ENCODE data around the gene TKFC.

TKFC gene, protein sequence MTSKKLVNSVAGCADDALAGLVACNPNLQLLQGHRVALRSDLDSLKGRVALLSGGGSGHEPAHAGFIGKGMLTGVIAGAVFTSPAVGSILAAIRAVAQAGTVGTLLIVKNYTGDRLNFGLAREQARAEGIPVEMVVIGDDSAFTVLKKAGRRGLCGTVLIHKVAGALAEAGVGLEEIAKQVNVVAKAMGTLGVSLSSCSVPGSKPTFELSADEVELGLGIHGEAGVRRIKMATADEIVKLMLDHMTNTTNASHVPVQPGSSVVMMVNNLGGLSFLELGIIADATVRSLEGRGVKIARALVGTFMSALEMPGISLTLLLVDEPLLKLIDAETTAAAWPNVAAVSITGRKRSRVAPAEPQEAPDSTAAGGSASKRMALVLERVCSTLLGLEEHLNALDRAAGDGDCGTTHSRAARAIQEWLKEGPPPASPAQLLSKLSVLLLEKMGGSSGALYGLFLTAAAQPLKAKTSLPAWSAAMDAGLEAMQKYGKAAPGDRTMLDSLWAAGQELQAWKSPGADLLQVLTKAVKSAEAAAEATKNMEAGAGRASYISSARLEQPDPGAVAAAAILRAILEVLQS

DNA sequence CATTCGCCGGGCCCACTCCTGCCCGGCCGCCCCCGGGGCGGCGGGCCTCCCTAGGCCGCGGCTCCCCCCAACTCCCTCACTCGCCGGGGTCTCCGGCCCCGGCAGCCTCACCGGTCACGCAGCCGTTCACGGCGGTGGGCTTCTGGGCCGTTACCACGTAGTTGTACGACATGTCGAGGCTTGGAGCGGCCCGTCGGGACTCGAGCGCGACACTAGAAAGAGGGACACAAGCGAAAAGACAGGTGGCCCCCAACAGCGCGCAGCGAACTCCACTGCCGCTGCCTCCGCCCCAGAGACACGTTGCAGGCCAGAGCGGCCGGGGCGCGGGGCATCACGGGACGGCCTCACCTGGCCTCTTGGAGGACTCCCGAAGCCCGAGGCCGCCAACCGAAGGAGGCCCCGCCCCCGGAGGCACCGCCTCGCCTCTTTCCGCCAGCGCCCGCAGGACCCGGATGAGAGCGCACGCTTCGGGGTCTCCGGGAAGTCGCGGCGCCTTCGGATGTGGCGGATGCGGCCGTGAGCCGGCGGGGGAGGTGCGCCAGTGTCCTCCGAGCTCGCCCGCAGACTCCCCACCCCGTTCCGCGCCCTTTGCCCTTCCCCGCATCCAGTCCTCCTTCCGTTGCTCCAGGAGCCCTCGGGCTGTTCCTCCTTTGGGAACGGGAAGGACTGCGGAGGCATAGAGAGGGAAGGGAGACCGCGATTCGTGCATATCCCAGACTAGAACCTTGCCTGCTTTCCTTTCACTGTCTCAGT lies at the start of gene TKFC, which contains the start of gene DDB1:
TSS of gene TKFC (plus strand) at position 432 of the 753 bp plus-strand sequence. CDS start 1,501 bp downstream, outside the sequence.
TSS of gene DDB1 (minus strand) at position 309 of the 753 bp plus-strand sequence. CDS start at position 172, 137 bp downstream.
- DNase-seq (ENCODE audit: low spot score), result peak; percentile 96

DNA sequence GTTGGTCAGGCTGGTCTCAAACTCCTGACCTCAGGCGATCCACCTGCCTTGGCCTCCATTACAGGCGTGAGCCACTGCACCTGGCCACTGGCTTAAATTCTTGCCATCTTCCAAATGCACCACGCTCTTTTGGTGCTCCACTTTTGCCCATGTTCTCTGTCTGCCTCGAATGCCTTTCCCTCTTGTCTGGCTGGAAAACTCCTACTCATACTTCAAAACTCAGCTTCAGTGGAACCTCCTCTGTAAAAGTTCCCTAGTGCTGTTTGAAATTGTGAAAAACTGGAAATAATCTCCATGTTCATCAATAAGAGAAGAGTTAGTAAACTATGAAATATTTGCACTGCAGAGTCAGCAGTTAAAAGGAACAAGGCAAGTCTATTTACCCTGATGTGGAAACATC lies 49.4 kb upstream of the TKFC start:
- no peak for DNase-seq (ENCODE audit: low spot score)

DNA sequence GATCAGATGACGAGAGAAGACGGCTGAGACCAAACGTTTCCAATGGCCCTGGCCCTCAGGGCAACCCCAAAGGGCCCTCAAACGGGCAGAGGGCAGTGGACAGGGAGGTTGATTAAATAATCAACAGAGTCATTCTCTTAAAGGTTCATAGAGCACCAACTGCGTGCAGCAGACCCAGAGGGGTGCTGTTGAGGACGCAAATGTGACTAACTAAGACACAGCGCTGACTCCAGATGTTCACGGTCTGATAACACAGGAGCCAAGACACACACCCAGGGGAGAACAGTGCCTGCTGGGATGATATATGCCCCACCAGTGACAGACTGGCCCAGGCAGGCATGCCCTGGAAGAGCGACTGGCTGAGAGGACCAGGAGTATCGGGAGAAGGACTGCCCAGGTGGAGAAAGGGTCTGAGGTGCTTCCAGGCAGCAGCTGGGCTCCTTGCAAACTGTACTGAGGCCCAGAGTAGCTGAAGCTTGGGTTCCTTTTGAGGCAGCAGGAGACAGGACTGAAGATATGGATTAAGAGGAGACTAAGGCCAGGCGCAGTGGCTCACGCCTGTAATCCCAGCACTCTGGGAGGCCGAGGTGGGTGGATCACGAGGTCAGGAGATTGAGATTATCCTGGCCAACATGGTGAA lies 45.6 kb upstream of the TKFC start:
- DNase-seq (ENCODE audit: low spot score), result no peak

DNA sequence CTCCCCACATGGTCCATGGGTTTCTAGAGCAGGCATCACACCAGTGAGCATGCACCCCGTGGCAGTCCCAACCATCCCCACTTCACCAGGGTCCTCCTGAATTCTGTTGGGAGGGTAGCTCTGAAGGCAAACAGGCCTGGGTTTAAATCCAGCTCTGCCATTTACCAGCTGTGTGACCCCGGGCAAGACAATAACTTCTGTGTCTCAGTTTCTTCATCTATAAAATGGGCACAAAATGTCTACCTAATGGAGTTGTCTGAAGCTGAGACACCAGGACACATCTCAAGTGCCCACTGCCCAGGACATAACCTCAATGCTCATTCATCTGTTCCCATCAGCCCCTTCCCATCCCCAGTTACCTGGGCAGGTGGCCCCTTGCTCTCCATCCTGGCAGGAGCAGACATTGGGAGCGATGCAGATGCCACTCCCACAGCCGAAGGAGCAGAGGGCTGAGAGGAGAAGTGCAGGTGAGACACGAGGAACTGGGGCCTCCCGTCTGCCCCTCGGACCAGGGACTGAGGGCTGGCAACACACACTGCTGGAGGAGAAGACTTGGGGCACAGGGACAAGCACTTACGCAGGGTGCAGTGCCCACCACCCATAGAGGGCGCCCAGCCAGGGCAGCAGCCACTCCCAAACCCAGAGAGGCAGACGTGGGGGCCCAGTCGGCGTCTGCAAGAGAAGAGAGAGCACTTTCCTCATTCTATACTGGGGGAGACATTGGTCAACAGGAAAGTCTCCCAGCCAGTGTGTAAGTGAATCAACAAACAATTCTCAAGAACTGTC lies 41.9 kb upstream of the TKFC start:
- no peak for DNase-seq (ENCODE audit: low spot score)

DNA sequence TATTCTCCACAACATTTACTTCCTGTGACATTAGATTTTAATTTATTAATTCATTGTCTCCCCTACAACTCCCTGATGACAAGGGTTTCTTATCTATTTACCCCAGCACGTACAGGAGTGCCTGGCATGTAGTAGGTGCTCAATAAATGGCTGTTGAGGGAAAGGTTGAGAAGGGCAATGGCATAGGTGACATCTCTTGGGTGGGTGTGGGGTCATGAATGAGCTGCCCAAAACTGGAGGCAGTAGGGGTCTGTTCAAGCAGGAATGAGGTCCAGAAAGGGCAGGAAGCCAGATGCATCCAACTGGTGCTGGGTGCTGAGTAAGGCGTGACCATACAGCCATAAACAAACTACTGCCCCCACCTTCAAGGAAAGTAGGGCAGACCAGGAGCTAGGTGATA lies 40.7 kb upstream of the TKFC start:
- no peak for DNase-seq (ENCODE audit: low spot score)

DNA sequence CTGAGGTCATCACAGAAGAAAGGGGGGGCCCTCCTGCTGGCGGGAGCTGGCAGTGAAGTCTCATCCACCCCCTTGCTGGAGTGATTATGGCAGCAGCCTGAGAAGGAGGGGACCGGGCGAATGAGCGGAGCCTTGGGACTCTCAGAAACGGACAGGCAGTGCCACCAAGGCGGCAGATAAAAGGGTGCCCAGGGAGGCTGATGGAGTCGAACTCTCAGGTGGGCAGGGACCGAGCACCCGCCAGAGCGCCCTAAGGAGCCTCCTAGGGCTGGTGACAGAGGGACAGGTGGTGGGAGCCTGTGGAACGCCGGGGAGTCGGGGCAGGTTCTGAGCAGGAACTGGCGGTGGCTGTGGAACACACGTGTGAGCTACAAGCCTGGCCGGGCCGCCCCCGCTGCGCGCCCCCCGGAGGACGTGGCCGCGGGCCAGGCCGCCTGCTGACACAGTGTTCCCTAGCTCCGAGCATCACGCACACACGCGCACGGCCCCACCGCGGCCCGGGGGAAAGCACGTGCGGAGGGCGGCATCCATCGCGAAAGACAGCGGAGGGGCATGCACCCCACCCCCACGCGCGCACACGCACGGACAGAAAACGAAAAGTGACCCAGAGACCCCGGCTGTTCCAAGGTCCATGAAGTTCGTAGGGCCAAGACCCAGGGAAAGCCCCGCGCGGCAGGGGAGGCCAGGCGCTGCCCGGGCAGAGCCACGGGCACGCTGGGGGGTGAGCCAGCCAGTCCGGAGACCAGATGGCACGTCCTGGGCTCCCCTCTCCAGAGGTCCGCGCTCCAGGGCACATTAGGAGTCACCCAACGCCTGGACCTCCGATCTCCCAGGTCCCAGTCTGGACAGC lies 38.9 kb upstream of the TKFC start:
- DNase-seq (ENCODE audit: low spot score), result no peak

DNA sequence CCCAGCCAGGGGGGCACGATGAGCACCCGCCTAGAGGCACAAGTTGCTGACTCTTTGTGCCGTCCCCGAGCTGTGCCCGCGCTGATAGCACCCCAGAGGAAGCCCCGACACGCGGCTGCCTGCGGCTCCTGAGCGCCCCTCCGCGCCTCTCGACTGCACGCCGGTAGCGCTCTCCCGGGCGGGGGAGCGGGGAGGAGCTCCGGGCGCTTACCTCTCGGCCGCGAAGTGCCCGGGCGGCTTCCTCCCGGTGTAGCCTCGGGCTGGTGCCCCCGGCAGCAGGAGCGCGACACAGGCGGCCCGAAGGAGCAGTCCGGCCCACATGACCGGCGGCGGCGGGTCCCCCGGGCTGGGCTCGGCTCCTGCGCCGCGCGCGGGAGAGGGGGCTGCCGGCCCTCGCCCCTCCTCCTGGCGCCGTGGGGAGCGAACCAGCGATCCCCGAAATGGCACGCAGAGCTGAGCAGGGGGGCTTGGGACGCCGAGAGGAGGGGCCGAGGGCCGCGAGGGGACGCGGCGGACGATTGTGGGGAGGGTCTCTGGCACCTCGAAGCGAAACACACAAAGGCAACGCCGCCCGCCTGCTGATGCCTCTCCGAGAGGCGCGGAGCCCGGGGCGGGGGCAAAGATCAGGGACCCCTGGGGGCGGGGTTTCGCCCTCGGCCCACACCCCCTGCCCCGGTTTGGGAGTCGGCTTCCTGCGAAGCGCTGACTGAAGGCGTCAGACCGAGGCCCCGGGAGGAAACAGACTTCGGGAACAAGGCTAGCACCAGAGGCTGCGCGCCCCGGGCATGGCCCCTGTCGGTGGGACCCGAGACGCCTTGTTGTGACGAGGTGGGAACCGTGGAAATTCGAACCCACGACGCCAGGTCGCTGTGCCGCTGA lies 38.1 kb upstream of the TKFC start, which contains the start of gene VWCE:
TSS of gene VWCE (minus strand) at position 600 of the 879 bp plus-strand sequence. CDS start at position 321, 279 bp downstream.
- no peak for DNase-seq (ENCODE audit: low spot score)

DNA sequence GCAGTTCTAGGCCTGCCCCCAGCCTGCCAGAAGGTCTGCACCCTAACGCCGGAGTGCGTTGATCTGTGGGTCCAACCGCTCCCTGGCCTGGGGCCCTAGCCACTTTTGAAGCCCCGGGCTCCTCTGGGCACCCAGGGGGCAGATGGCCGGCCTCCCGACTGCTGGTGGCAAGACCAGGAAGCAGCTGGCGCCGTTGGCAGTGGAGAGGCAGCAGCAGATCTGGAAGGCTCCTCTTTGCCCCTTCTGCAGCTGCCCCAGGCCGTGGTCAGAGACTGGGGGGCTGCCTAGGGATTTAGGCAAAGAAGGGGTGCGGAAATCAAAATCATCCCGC lies 37.5 kb upstream of the TKFC start:
- no peak for DNase-seq (ENCODE audit: low spot score)

DNA sequence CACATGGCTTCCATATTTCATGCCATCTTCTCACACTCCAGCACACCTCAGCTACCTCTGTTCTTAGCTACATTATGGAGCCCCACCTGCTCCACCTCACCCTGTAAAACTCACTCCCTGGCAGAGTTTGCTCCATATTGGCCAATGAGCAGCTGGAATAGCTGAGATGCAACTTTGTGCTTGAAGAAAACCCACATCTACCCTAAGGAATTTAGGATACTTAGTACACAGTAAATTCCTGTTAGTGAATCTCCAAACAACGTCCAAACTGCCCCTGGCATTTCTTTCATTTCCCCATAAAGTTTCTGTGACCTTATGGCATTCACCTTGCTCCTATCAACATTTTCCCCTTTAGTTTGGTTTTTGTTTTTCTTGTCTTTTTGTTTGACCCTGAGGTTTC lies 35.7 kb upstream of the TKFC start:
- DNase-seq (ENCODE audit: low spot score), result no peak

DNA sequence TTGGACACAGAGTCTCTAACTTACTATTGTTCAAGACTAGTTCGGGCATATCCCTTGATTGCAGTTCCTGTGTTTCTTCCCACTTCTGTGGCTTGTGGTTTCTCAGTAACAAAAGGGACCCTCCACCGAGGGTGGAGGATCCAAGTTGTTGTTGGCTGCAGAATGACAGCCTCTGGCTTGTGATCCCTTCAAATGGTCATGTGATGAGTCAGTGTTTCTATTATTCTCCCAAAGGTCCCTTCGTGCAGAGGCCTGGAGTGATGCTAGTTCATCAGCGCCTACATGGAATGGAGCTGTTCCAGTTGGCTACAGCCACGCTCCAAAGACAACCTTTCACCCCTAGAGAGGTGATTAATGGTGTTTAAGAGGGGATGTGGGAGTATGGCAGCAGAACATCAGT lies 35.3 kb upstream of the TKFC start:
- peak; percentile 50 for DNase-seq (ENCODE audit: low spot score)

DNA sequence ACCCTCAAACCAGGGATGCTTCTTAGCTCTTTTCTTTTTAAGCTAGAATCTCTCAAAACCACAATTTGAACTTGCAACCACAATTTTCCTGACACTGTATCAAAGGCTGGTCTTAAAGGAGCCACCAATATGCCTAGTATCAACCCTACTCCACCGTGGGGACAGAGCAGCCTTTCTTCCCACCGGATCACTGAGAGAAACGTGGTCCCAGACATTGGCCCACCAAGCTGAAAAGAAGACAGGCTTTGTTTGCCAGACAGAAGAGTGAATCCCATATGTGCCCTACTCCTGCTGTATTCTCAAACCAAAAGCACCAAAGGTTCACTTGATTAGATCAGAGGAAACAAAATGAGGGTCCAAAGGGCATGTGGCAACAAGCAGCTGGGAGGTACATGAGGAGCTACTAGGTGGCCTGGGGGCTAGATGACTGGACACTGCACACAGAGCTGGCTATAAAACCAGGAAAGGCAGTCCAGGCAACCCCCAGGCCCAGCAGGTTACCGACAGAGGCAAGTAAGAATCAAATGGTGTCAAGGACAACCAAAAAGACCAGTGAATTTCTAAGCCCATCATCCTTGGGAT lies 34.3 kb upstream of the TKFC start:
- DNase-seq (ENCODE audit: low spot score), result no peak

DNA sequence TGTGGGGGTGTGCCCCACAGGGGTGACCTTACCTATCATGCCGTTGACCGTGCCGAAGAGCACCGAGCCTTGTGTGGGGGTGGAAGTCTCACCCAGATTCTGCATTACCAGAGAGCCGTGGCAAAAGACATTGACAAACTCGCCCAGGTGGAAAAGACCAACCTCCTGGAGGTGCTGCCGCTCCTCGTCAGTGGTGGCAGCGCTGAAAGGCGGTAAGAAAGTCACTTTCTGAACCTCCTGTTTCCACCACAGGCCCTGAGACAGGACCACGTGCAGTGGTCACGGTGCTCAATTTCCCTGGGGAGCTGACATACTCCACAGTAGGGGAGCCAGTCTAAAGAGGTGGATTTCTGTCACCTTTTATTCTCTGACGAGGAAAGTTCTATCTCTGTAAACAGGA lies 30.5 kb upstream of the TKFC start:
- no peak for DNase-seq (ENCODE audit: low spot score)

DNA sequence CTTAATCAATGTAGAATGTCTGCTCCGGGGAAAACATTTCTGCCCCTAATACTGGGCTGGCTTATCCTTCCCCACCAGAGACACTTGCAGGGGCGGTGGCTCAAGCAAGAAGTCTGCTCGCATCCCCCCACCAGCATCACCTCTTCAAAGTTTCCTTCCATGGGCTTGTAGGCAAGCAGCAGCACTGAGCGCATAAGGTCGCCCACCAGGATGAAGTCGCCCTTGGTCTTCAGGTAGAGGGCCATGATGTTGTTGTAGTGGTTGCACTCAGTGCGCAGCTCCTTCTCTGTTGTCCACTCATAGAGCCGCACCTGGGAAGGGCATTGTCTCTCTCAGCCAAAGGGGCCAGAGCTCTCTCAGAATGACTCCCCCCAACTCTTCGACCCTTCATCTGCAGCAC lies 29.3 kb upstream of the TKFC start:
- DNase-seq (ENCODE audit: low spot score), result no peak

DNA sequence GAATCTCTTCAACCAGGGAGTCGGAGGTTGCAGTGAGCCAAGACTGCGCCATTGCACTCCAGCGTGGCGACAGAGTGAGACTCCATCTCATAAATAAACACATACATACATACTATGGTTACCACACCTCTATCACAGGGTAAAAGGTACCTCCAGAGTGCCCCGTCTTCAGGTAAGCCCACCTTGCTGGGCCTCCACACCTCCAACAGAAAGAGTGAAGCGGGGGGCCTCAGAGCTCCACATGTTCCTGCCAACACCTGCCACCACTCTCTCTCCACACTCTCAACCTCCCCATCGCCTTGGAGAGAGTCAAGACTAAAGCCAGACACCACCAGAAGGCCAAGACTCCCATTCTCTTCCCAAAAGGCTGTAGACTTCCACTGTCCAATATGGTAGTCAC lies 27.6 kb upstream of the TKFC start:
- DNase-seq (ENCODE audit: low spot score), result no peak

DNA sequence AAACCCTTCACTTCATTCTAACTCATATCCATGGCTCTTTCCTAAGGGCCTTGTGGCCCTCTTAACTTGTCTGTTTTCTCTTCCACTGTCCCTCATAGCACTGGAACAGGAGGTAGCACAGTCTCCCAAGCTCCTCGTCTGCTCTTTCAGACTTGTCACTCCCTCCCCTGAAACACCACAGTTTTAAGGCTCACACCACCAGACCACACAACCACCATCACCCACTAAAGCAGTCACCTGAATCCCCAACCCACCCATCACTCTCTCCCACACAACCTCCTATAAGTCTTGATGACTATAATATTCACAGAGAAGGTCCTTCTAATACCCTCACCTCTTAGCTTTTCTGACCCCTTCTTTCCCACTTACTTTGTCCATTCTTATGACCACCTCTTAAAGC lies 26.8 kb upstream of the TKFC start:
- DNase-seq (ENCODE audit: low spot score), result no peak

DNA sequence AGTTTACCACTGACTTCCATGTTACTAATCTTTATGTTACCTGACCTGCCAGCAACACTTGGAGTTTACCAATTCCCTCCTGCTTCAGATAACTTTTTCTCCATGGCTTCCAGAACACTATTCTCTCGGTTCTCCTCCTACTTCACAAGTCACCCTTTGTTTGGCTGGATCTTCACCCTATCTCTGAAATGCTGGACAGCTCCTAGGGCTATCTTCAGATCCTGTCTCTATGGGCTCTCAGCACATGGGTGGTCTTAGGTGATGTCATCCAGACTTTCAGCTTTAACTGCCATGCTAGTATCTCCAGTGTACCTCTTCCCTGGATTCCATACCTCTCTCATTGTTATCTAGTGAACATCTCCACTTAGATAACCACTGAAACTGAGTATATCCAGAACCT lies 25.7 kb upstream of the TKFC start:
- no peak for DNase-seq (ENCODE audit: low spot score)

DNA sequence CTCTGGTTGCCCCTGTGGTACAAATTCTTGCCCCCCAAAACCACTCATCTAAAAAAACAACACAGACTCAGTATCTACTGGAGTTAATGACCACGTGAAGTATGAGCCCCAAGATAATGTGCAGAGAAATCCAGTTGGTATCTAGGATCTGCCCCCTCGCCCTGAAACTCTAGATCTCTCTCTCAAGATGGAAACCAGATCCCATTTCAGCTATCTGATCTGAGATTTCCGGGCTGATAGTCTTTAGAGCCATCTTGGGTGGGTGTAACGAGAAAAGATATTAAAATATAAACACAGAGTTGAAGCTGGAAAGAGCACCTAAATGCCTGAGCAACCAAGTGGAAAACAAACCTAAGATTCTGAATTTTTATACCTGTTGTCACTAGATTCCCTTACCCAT lies 23.9 kb upstream of the TKFC start:
- DNase-seq (ENCODE audit: low spot score), result no peak

DNA sequence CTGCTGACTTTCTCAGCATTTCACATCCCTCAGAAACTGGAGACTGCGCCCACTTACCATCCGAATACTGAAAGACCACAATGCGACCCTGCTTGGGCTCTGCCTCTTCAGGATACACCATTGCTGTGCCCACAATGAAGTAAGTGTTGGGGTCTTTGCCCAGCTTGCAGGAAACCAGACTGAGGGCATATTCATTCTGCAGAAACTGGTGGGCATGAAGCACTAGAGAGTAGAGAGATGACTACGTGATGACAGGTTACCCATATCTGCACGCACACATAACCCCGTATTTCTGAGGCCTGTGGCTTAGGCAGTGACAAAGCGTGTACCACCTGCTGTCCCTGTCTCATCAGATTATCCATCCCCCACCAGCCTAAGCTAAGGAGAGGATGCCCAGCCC lies 23.3 kb upstream of the TKFC start:
- no peak for DNase-seq (ENCODE audit: low spot score)

DNA sequence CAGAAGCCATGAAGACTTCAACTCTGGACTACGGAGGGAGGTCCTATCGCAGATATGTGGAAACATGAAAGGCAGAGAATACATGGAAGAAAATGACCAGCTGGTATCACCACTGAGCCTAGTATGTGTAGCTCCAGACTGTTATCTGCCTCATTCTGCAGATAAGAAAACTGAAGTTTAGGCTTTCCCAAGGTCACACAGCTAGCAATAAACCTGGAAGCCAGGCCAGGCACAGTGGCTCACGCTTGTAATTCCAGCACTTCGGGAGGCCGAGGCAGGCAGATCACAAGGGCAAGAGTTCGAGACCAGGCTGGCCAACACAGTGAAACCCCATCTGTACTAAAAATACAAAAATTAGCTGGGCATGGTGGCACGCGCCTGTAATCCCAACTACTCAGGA lies 22.3 kb upstream of the TKFC start:
- no peak for DNase-seq (ENCODE audit: low spot score)
